NCI-H446 (cell line): ENCODE measurements around the gene ZNF469.

ENCODE experiments used
- DNase-seq, 2 experiments: peaks; one replicate each; lab custom pipeline; 2025; lab: John Stamatoyannopoulos, UW

The ZNF469 gene

GRCh38 chr16:88346680-88347505, 35.9 kb upstream of the ZNF469 start:
- no peak for DNase-seq

GRCh38 chr16:88347656-88348376, 34.9 kb upstream of the ZNF469 start:
- DNase-seq = no peak

- DNase-seq = no peak
Measured at GRCh38 chr16:88348377-88349152, 34.2 kb upstream of the ZNF469 start.

DNA sequence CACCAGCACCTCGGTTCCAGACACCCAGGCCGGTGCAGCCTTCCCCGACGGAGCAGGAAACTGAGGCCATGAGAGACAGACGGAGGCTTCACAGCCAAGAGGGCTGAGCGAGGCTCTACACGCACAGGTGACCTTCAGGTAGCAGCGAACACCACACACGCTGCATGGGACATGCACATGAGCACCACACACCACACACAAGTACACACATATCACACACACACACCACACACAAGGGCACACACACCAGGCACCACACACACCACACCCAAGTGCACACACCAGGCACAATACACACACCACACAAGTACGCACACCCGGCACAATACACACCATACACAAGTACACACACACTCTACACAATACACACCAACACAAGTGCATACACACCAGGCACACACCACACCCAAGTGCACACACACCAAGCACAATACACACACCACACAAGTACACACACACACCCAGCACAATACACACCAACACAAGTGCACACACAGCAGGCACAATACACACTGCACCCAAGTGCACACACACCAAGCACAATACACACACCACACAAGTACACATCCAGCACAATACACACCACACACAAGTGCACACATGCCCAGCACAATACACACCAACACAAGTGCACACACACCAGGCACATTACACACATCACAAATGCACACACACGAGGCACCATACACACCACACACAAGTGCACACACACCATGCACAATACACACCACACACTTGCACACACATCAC, 33.4 kb upstream of the ZNF469 start:
- no peak for DNase-seq

- DNase-seq = no peak
Measured at GRCh38 chr16:88349903-88350900, 32.6 kb upstream of the ZNF469 start.

DNA sequence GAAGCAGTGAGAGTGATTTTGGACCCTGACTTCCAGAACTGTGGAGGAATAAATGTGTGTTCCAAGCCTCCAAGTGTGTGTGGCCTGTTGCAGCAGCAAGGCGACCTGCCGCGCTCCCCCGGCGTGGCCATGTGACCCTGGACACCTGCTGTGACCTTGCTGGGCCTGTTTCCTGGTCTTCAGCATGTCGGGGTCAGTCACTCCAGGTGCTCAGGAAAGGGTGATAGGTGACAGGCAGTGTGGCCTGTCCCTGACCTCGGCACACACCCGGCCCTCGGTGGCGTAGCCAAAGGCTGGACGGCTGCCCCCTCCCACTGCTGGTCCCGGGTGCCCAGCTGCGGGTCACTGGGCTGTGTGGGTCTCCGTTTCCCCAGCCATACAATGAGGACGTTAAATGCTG, 31.8 kb upstream of the ZNF469 start:
- no peak for DNase-seq

- DNase-seq = no peak
Measured at GRCh38 chr16:88351491-88352101, 31.2 kb upstream of the ZNF469 start.

DNA sequence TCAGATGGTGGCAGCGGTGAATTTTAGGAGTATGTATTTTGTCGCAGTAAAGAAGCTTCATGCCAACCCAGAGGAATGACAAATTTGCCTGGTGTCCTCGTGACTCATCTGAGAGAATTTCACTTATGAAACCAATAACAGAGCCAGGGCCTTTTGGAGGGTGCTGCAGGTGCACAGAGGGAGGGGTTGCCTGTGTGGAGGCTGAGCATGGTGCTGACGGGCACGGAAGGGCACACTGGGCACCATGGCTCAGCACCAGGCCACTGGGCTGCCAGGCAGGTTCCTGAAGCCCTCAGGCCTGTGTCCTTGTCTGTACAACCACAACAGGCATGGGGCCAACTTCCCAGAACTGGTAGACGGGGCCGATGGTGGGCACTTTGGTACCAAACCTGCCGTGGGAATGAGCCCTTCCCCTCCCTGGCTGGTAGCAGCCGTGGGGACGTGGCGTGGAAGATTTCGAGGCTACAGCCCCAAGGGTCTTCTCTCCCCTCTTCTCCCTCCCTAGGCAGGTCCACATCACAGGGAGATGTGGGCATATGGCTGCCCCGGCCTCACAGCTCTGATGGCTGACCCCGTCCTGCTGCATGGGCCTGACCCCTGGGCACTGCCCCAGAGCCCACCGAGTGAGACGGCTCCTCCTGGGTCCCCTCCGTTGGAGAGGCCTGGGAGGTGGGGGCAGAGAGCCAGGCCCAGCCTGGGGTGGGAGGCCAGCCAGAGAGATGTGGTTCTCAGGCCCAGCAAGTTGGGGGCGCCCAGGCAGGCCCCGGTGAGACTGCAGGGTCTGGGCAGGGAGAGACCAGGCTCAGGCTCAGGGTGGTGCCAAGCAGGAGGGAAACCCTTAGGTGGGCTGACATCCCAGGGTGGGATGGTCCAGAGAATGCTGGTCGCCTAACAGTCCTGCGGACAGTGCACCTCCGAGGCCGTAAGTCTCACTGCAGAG, 30.2 kb upstream of the ZNF469 start:
- no peak for DNase-seq

GRCh38 chr16:88353232-88353631, 29.5 kb upstream of the ZNF469 start:
- DNase-seq = no peak

- no peak for DNase-seq
Measured at GRCh38 chr16:88353691-88354090, 29.1 kb upstream of the ZNF469 start.

DNA sequence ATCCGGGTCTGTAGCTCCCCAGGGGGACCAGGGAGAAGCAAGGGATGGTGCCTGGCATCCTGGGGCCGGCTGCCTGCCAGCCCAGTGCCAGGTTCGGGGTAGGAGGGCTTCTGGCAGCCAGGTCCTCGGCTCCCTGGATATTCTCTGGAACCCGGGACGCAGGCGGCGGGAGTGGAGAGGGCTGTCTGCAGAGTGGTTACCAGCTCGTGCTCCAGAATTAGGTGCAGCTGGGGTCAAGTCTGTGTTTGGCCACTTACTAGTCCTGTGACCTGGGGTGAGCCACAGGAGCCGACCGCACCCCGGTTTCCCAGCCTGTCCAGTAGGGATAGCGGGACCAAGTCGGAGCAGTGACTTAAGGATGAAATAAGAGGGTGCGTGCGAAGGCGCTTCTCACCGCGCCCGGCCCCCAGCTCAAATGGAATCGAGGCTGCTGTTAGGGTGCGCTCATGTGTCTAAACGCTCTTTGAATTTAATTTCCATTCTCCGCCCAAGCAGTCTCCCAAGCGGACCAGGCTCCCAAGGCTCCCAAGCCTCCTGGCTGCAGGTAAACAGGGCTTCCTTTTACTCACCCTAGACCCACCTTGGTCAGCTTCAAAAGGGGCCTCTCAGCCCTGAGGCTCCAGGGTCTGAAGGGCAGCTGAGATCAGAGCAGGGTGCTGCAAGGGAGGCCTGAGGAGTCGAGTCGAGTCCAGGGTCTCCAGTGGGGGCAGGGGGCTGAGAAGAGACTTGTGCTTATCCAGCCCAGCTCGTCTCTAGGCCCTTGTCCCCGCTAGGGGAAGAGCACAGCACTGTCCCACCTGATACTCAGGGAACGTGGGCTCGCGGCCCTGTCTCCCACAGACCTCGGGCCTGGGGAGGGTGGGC, 28.3 kb upstream of the ZNF469 start:
- no peak for DNase-seq

DNA sequence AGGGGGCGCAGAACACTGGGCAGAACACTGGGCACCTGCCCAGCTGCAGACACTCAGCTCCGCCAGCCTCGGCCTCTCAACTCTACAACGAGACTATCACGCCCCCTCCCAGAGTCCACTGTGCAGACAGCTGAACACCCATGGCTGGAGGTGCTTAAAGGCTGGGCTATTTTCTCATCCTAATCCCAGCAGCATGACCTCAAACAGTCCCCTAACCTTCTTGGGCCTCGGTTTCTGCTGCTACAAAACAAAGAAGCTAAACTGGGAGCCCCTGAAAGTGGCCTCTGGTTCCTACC, 27.7 kb upstream of the ZNF469 start:
- DNase-seq = no peak

GRCh38 chr16:88355389-88356123, 27.2 kb upstream of the ZNF469 start:
- DNase-seq = no peak

DNA sequence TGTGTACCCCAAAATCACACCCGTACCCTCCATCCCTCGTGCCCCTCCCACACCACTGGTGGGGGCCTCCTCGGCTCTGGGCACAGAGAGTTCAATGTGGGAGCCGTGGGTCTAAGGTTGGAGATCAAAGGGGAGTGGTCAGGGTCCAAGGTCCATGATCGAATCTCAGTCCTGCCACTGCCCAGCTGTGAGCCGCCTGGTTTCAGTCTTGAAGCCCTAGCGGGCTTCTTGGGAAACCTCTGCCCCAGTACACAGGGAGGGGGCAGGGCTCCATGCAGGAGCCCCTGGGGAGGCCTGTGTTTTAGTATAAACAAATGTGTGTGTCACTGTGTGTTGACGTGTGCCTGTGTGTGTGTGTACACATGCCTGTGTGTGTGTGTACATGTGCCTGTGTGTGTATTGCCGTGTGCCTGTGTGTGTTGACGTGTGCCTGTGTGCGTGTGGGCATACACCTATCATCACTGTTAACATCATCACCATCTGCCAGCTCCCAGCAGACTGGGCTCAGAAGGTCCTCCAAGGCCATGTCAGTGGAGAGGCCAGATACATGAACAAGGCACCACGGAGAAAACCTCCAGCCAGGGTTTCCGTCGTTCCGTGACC, 26.5 kb upstream of the ZNF469 start:
- no peak for DNase-seq

DNA sequence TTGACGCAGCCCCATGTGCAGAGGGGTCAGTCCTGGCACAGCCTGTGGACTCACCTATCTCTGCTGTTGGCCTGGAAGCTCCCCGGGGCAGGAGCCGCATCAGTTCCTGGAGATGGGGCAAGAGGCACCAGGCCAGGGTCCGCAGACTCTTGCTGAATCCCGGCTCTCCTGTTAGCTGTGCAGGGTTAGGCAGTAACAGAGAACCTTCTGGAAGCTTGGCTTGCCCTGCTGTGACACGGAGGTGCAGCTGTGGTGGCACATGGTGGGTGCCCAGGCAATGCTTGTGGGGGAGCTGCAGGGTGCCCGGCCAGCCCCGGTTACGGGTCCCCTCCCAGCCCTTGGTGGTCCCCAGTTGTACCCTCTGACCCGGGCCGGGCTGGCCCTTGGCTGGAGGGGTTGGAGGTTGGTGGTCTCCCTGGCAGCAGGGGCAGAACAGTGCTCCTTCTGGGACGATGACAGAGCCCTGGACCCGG, 26.0 kb upstream of the ZNF469 start:
- no peak for DNase-seq

GRCh38 chr16:88357317-88358022, 25.3 kb upstream of the ZNF469 start:
- DNase-seq = no peak
